Esophagus squamous epithelium (tissue), 5 donors: ENCODE results near the gene COLGALT1. TPM values are rescaled to one million over a fixed set of nuclear protein-coding genes. Genes with fewer than 3 reads are reported as not detected.
"Not testable (repeated sequence)": the region's sequence is repeated elsewhere in the genome, so short reads cannot be mapped to it uniquely, and the experiment has no call there.

Source experiments
- DNase-seq: peaks from one replicate; lab custom pipeline; 2025; lab: John Stamatoyannopoulos, UW
- H3K27ac ChIP-seq, 4 donors: fragments of 200-600 bp; sonication (generic); one replicate each; pipeline ENCODE4 v1.5.1; 2016 to 2019; ENCODE audit warnings: mild to moderate bottlenecking in 1 of 4
- H3K27me3 ChIP-seq, 4 donors: fragments of 200-600 bp; sonication (generic); 1 replicate in 3 of 4; 2 replicates in 1 of 4; pipeline versions ENCODE4 v1.5.1 to v1.6.0; 2017 to 2021; ENCODE audit warnings: antibody characterized with exemption in 1 of 4
- H3K36me3 ChIP-seq, 3 donors: fragments of 200-600 bp; sonication (generic); one replicate each; pipeline ENCODE4 v1.5.1; 2016 to 2019
- H3K4me1 ChIP-seq, 3 donors: fragments of 200-600 bp; sonication (generic); one replicate each; pipeline ENCODE4 v1.5.1; 2017 to 2019
- H3K4me3 ChIP-seq, 4 donors: fragments of 200-600 bp; sonication (generic); 1 replicate in 3 of 4; 2 replicates in 1 of 4; pipeline ENCODE4 v1.5.1; 2016 to 2019; ENCODE audit warnings: mild to moderate bottlenecking in 2 of 4, moderate library complexity in 1 of 4
- H3K9me3 ChIP-seq, 3 donors: fragments of 200-600 bp; sonication (generic); one replicate each; pipeline ENCODE4 v1.5.1; 2016 to 2019
- POLR2A ChIP-seq, 4 donors: fragments of 450-650 bp; IDR thresholded peaks; one replicate each; pipeline ENCODE4 v1.6.1; 2017; ENCODE audit warnings: antibody characterized with exemption in 4 of 4, mild to moderate bottlenecking in 4 of 4, moderate library complexity in 3 of 4
- WGBS, 2 donors: methylation state at CpG; one replicate each; pipeline ENCODE4 v1.1.5; 2018; 5-methylcytosine and 5-hydroxymethylcytosine counted together
- intact Hi-C: fragments of 100-400 bp; cut with DNase I; formaldehyde crosslinking; loops from one replicate; pipeline ENCODE4 v1.15.0; 2022
- total RNA-seq, 4 donors: library from RNA; depleted of rRNA; stranded (reverse); fragments of >200 nt; gene quantifications; one replicate each; pipeline ENCODE4 v1.1.0, GENCODE V29; 2016
- TF ChIP-seq, protein P1 (sequence below), 6 experiments: fragments of 450-650 bp in 4 of 6; fragments of 200-600 bp in 2 of 6; sonication (generic) in 2 of 6; IDR thresholded peaks; one replicate each; pipeline ENCODE4 v1.5.1; 2016 to 2019; ENCODE audit warnings: antibody characterized with exemption in 6 of 6, mild to moderate bottlenecking in 4 of 6, moderate library complexity in 4 of 6
- donor health status: DM: yes; HTN: yes; CAD: no.

The COLGALT1 gene
- total RNA-seq, 4 donors from 2014 or later = 23.1 to 51.9 (median 35.6) TPM

DNA sequence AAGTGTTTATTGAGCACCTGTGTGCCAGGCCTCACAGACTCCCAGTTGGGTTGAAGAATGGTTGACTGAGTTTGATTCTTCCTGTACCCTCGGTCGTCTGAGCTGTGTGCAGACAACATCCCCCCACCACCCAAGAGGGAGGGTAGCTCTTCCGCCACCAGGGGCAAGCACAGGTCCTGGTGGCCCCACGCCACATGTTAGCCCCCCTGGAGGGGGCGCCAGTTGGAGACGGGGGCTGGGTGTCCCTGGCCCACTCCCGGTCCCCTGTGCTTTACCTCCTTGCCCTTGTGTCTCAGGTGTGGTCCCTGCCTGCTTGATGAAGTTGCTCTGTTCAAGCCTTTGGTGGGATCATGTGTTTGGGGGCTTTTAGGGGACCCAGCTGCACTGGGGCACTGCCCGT is 27.2 kb downstream of the COLGALT1 start:
- Histone ChIP-seq H3K4me3 (no peak overlapping the region), H3K27me3 (peaks cover 0 to 16% (median 0%) of the 10 kb centered on the region in 4 donors), H3K27ac (no peak overlapping the region), H3K36me3 (peaks cover 10 to 54% (median 18%) of the 10 kb centered on the region in 3 donors), H3K4me1 (peaks cover 0 to 18% (median 9%) of the 10 kb centered on the region in 3 donors), H3K9me3 (no peaks in the 10 kb centered on the region)
- TF ChIP-seq, protein P1, sequence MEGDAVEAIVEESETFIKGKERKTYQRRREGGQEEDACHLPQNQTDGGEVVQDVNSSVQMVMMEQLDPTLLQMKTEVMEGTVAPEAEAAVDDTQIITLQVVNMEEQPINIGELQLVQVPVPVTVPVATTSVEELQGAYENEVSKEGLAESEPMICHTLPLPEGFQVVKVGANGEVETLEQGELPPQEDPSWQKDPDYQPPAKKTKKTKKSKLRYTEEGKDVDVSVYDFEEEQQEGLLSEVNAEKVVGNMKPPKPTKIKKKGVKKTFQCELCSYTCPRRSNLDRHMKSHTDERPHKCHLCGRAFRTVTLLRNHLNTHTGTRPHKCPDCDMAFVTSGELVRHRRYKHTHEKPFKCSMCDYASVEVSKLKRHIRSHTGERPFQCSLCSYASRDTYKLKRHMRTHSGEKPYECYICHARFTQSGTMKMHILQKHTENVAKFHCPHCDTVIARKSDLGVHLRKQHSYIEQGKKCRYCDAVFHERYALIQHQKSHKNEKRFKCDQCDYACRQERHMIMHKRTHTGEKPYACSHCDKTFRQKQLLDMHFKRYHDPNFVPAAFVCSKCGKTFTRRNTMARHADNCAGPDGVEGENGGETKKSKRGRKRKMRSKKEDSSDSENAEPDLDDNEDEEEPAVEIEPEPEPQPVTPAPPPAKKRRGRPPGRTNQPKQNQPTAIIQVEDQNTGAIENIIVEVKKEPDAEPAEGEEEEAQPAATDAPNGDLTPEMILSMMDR (IDR thresholded peaks at IDR 0.05) = no peak
- TF ChIP-seq POLR2A (IDR thresholded peaks at IDR 0.05) = no peak
- DNase-seq = no peak
- WGBS, 2 donors = 60 to 95% methylated on average over 1 to 3 of the region's 8 CpGs
- intact Hi-C loops = no loop called here

DNA sequence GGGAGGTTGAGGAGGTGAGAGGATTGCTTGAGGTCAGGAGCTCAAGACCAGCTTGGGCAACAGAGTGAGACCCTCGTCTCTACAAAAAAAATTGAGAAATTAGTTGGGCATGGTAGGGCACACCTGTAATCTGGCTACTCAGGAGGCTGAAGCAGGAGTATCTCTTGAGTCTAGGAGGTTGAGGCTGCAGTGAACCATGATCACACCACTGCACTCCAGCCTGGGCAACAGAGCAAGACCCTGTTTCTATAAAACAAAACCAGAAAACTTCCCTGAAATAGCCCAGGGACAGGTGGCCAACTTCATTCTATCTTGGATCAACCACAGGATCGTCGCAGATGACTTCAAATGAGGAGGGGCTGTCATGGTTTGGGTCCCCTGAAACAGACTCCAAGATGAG is 28.7 kb downstream of the COLGALT1 start:
- WGBS, 2 donors = 69 to 79% methylated on average over 3 of the region's 3 CpGs
- intact Hi-C loops = no loop called here
- H3K27ac ChIP-seq = no peak overlapping the region

DNA sequence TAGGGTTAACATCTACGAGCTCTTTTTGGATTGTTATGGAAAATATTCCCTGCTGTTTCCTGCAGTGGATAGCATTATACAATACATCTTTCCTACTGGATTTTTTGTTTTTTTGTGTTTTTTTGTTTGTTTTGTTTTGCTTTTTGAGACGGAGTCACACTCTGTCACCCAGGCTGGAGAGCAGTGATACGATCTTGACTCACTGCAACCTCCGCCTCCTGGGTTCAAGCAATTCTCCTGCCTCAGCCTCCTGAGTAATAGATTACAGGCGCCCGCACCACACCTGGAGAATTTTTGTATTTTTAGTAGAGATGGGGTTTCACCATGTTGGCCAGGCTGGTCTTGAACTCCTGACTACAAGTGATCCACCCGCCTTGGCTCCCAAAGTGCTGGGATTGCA is 29.9 kb downstream of the COLGALT1 start:
- H3K9me3 ChIP-seq, H3K4me3 ChIP-seq, H3K27ac ChIP-seq, intact Hi-C loops, DNase-seq, H3K4me1 ChIP-seq: not testable (repeated sequence)
- WGBS, 2 donors = 49 to 71% methylated on average over 7 of the region's 7 CpGs
- H3K36me3 ChIP-seq = peaks cover 0 to 27% (median 9%) of the 10 kb centered on the region in 3 donors
- peaks cover 0 to 34% (median 0%) of the 10 kb centered on the region in 4 donors for H3K27me3 ChIP-seq

More for the DNA sequence above, 28.7 kb downstream of the COLGALT1 start:
- H3K9me3 ChIP-seq = no peaks in the 10 kb centered on the region
- no peak for DNase-seq
- H3K4me3 ChIP-seq = no peak overlapping the region
- TF ChIP-seq POLR2A (IDR thresholded peaks at IDR 0.05) = no peak
- TF ChIP-seq, protein P1 (IDR thresholded peaks at IDR 0.05) = no peak
- H3K27me3 ChIP-seq = peaks cover 0 to 23% (median 0%) of the 10 kb centered on the region in 4 donors
- H3K4me1 ChIP-seq = peaks cover 0 to 18% (median 9%) of the 10 kb centered on the region in 3 donors
- peaks cover 0 to 39% (median 9%) of the 10 kb centered on the region in 3 donors for H3K36me3 ChIP-seq

DNA sequence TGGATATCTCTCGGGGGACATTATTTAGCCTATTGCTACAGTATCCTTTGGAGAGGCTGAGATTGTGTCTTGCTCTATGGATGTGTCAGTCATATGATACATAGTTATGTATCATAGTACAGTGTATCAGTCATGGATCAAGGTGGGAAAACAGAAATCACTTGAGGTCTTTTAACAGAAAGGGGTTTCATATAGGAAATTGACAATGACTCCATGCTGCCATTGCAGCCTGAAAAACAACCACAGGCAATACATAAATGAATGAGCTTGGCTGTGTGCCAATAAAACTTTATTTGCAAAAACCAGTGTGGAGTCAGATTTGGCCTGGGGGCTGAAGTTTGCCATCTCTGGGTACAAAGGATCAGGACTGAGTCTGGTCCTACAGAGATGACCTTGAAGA is 35.4 kb downstream of the COLGALT1 start:
- Histone ChIP-seq H3K27ac (no peak overlapping the region), H3K4me3 (no peak overlapping the region), H3K4me1 (no peaks in the 10 kb centered on the region), H3K9me3 (no peaks in the 10 kb centered on the region), H3K36me3 (no peaks in the 10 kb centered on the region), H3K27me3 (peaks cover 0 to 60% (median 0%) of the 10 kb centered on the region in 4 donors)
- 89 to 100% methylated on average over 1 of the region's 1 CpG for WGBS, 2 donors
- no peak for DNase-seq
- TF ChIP-seq POLR2A (IDR thresholded peaks at IDR 0.05) = no peak
- TF ChIP-seq, protein P1 (IDR thresholded peaks at IDR 0.05) = no peak
- intact Hi-C loops = no loop called here

DNA sequence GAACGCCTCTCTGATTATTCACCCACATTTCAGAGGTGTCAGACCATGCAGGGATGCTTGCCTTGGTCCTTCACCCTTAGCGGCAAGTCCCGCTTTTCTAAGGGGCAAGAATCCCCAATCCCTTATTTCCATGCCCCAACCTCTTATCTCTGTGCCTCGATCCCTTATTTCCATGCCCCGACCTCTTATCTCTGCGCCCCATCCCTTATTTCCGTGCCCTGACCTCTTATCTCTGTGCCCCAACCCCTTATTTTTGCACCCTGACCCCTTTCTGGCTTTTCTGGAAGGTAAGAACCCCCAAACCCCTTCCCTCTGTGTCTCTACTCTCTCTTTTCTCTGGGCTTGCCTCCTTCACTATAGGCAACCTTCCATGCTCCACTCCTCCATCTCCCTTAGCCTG is 38.8 kb downstream of the COLGALT1 start:
- intact Hi-C loops = not testable (repeated sequence)
- 79 to 89% methylated on average over 7 of the region's 7 CpGs for WGBS, 2 donors

DNA sequence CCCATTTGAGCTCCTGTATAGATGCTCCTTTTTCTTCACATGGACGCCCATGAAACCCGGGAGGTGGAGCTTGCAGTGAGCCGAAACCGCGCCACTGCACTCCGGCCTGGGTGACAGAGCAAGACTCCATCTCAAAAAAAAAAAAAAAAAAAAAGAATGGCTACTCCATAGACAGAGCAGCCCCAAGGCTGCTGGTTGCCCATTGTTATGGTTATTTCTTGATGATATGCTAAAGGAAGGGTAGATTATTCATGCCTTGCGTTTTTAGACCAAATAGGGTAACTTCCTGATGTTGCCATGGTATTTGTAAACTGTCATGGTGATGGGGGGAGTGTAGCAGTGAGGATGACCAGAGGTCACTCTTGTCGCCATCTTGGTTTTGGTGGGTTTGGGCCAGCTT is 42.6 kb downstream of the COLGALT1 start:
- H3K9me3 ChIP-seq, DNase-seq, intact Hi-C loops, H3K4me1 ChIP-seq, H3K36me3 ChIP-seq, H3K4me3 ChIP-seq, H3K27ac ChIP-seq: not testable (repeated sequence)
- peaks cover 0 to 47% (median 0%) of the 10 kb centered on the region in 4 donors for H3K27me3 ChIP-seq
- 69 to 88% methylated on average over 2 to 8 of the region's 8 CpGs for WGBS, 2 donors

More for the DNA sequence above, 38.8 kb downstream of the COLGALT1 start:
- not testable (repeated sequence) for H3K4me3 ChIP-seq, H3K27ac ChIP-seq, H3K36me3 ChIP-seq, DNase-seq, H3K9me3 ChIP-seq, H3K4me1 ChIP-seq
- peaks cover 0 to 49% (median 0%) of the 10 kb centered on the region in 4 donors for H3K27me3 ChIP-seq

DNA sequence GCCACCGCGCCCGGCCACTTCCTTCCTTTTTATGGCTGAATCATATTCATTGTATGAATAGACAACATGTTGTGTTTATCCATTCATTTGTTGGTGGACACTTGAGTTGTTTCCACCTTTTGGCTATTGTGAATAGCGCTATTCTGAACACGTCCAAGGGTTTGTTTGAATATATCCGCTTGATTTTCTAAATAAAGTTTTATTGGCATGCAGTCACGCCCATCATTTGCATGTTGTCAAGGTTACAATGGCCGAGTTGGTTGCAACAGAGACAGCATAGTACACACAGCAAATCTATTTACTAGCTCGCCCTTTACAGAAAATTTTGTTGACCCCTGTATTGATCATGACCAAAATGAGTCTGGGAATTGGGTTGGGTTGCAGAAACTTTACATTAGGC is 43.5 kb downstream of the COLGALT1 start:
- Histone ChIP-seq H3K36me3 (no peaks in the 10 kb centered on the region), H3K9me3 (no peaks in the 10 kb centered on the region), H3K27ac (no peak overlapping the region), H3K4me1 (no peaks in the 10 kb centered on the region), H3K4me3 (no peak overlapping the region), H3K27me3 (peaks cover 0 to 56% (median 0%) of the 10 kb centered on the region in 4 donors)
- DNase-seq = no peak
- intact Hi-C loops = no loop called here
- 64 to 74% methylated on average over 9 of the region's 9 CpGs for WGBS, 2 donors
- no peak for TF ChIP-seq POLR2A (IDR thresholded peaks at IDR 0.05)
- TF ChIP-seq, protein P1 (IDR thresholded peaks at IDR 0.05) = no peak
